Trophoblast cell (in vitro differentiated cells and primary cell): ENCODE data around the gene PTPRM.

Experiments
- DNase-seq, 2 donors: peaks; one replicate each; pipeline ENCODE4 v3.0.0-alpha.2; 2016
- H2AFZ ChIP-seq: 2 replicates; pipeline ENCODE4 v1.6.1; 2013; ENCODE audit warnings: low read length, moderate library complexity, mild to moderate bottlenecking; ENCODE audit not compliant: insufficient read depth, poor library complexity
- H2AK5ac ChIP-seq: 2 replicates; pipeline ENCODE4 v1.6.1; 2013; ENCODE audit warnings: mild to moderate bottlenecking, low read length
- H2BK120ac ChIP-seq: 2 replicates; pipeline ENCODE4 v1.6.1; 2013; ENCODE audit warnings: low read length, mild to moderate bottlenecking, moderate library complexity; ENCODE audit not compliant: insufficient read depth, poor library complexity
- H2BK12ac ChIP-seq: 2 replicates; pipeline ENCODE4 v1.6.1; 2013; ENCODE audit warnings: mild to moderate bottlenecking, low read length, moderate library complexity
- H2BK5ac ChIP-seq: 2 replicates; pipeline ENCODE4 v1.6.1; 2013; ENCODE audit warnings: low read length, low read depth, moderate library complexity, mild to moderate bottlenecking; ENCODE audit not compliant: poor library complexity
- H3K14ac ChIP-seq: 2 replicates; pipeline ENCODE4 v1.6.1; 2013; ENCODE audit warnings: mild to moderate bottlenecking, low read length
- H3K18ac ChIP-seq: 2 replicates; pipeline ENCODE4 v1.6.1; 2013; ENCODE audit warnings: mild to moderate bottlenecking, low read length
- H3K23ac ChIP-seq: 2 replicates; pipeline ENCODE4 v1.6.1; 2013; ENCODE audit warnings: low read length
- H3K27ac ChIP-seq: 2 replicates; pipeline ENCODE4 v1.5.1; 2013; ENCODE audit warnings: low read depth, mild to moderate bottlenecking, inconsistent platforms, low read length, moderate library complexity
- H3K27me3 ChIP-seq: 2 replicates; pipeline ENCODE4 v1.6.1; 2013; ENCODE audit warnings: inconsistent platforms, mild to moderate bottlenecking, low read length, moderate library complexity; ENCODE audit not compliant: insufficient read depth
- H3K36me3 ChIP-seq, 2 experiments: 1 replicate in 1 of 2; 2 replicates in 1 of 2; pipeline ENCODE4 v1.6.1; 2013; ENCODE audit warnings: low read length in 2 of 2, mild to moderate bottlenecking in 2 of 2, moderate library complexity in 1 of 2; ENCODE audit not compliant: insufficient read depth in 2 of 2, control insufficient read depth in 1 of 2
- H3K4ac ChIP-seq: 2 replicates; pipeline ENCODE4 v1.6.1; 2013; ENCODE audit warnings: low read depth, mild to moderate bottlenecking, low read length, moderate library complexity
- H3K4me1 ChIP-seq, 2 experiments: 1 replicate in 1 of 2; 2 replicates in 1 of 2; pipeline ENCODE4 v1.6.1; 2013; ENCODE audit warnings: low read length in 2 of 2, mild to moderate bottlenecking in 2 of 2, moderate library complexity in 1 of 2; ENCODE audit not compliant: insufficient read depth in 2 of 2, control insufficient read depth in 1 of 2
- H3K4me2 ChIP-seq: 2 replicates; pipeline ENCODE4 v1.6.1; 2013; ENCODE audit warnings: inconsistent platforms, mild to moderate bottlenecking, low read length, moderate library complexity
- H3K4me3 ChIP-seq: 2 replicates; pipeline ENCODE4 v1.5.1; 2013; ENCODE audit warnings: mild to moderate bottlenecking, low read depth, low read length, inconsistent platforms
- H3K79me1 ChIP-seq: one replicate; pipeline ENCODE4 v1.6.1; 2013; ENCODE audit warnings: low read length
- H3K79me2 ChIP-seq: 2 replicates; pipeline ENCODE4 v1.6.1; 2013; ENCODE audit warnings: low read length, mild to moderate bottlenecking; ENCODE audit not compliant: control insufficient read depth, insufficient read depth, poor library complexity
- H3K9ac ChIP-seq: 2 replicates; pipeline ENCODE4 v1.6.1; 2013; ENCODE audit warnings: mild to moderate bottlenecking, low read length
- H3K9me3 ChIP-seq: 2 replicates; pipeline ENCODE4 v1.6.1; 2013; ENCODE audit warnings: low read depth, mild to moderate bottlenecking, control low read depth, inconsistent platforms, low read length; ENCODE audit not compliant: insufficient read depth
- H4K12ac ChIP-seq: 2 replicates; pipeline ENCODE4 v1.6.1; 2013; ENCODE audit warnings: low read depth, mild to moderate bottlenecking, low read length, moderate library complexity
- H4K8ac ChIP-seq: 2 replicates; pipeline ENCODE4 v1.6.1; 2013; ENCODE audit warnings: low read depth, mild to moderate bottlenecking, low read length, moderate library complexity
- H4K91ac ChIP-seq: one replicate; pipeline ENCODE4 v1.6.1; 2013; ENCODE audit warnings: low read depth, mild to moderate bottlenecking, low read length, moderate library complexity
- WGBS: extraction: QIAGEN DNeasy Blood & Tissue Kit; methylation state at CpG from one replicate; pipeline ENCODE4 v1.1.7; 2013; ENCODE audit warnings: missing lambda C conversion rate; ENCODE audit not compliant: insufficient read length, insufficient coverage; ENCODE audit errors: extremely low coverage; 5-methylcytosine and 5-hydroxymethylcytosine counted together

PTPRM gene

DNA sequence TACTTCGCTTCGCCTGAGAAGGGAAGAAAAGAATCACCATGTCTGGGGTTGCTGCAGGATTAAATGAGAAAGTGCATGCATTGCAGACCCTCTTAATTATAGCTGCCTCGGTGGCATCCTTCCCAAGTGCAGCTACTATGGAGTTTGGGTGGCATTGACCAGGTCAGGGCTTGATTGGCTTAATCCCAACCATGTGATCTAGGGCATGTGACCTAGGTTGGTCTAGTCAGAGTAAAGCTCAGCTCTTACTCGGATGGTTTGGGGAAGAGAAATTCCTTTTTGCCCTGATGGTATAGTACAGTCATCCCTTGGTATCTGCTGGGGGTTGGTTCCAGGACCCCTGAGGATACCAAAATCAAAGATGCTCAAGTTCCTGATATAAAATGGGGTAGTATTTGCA is 863.9 kb downstream of the PTPRM start:
- Histone ChIP-seq H2BK12ac (no peak overlapping the region), H3K4me1 (no peaks in the 10 kb centered on the region), H3K14ac (no peak overlapping the region), H3K9me3 (peaks cover 1% of the 10 kb centered on the region), H3K4ac (no peak overlapping the region), H3K27me3 (no peaks in the 10 kb centered on the region), H3K27ac (no peak overlapping the region), H3K18ac (no peak overlapping the region), H3K9ac (no peak overlapping the region), H4K8ac (no peak overlapping the region), H4K12ac (no peak overlapping the region), H2BK5ac (no peak overlapping the region), H2AFZ (no peak overlapping the region), H2AK5ac (no peak overlapping the region), H3K36me3 (no peaks in the 10 kb centered on the region), H4K91ac (no peak overlapping the region), H2BK120ac (no peak overlapping the region), H3K79me1 (no peaks in the 10 kb centered on the region), H3K4me3 (no peak overlapping the region), H3K4me2 (no peak overlapping the region), H3K79me2 (no peaks in the 10 kb centered on the region), H3K23ac (no peak overlapping the region)
- DNase-seq = no peak
- WGBS = no CpG with 5 or more reads among the region's 4 CpGs

DNA sequence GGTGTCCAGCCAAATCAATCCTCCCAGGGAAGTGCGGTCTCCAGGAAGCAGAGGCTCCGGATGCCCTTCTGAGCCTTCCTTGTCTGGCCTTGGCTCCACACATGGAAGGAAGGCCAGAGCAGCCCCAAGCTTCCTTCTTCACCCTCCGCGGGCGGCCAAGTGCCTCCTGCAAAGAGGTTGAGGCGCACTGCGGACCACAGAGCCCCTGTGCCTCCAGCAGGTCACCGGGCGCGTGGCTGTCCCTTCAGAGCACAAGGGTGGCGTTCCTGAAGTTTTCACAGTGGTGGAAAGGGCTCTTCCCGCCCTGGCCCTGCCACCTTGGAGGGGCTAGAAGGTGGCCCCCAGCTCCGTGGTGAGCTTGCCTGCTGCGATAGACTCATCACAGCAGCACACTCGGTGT is 866.2 kb downstream of the PTPRM start:
- H3K14ac ChIP-seq = no peak overlapping the region
- no peak overlapping the region for H4K91ac ChIP-seq
- no peak for DNase-seq
- no peaks in the 10 kb centered on the region for H3K4me1 ChIP-seq
- WGBS = no CpG with 5 or more reads among the region's 15 CpGs
- H3K79me2 ChIP-seq = no peaks in the 10 kb centered on the region
- no peak overlapping the region for H4K8ac ChIP-seq
- no peak overlapping the region for H2BK12ac ChIP-seq
- H3K23ac ChIP-seq = no peak overlapping the region
- H3K18ac ChIP-seq = no peak overlapping the region
- no peak overlapping the region for H2BK120ac ChIP-seq
- H4K12ac ChIP-seq = no peak overlapping the region
- no peak overlapping the region for H3K27ac ChIP-seq
- H3K36me3 ChIP-seq = no peaks in the 10 kb centered on the region
- H3K4me2 ChIP-seq = no peak overlapping the region
- no peak overlapping the region for H3K9ac ChIP-seq
- H2AK5ac ChIP-seq = no peak overlapping the region
- H3K79me1 ChIP-seq = no peaks in the 10 kb centered on the region
- H3K4me3 ChIP-seq = peak overlapping the region; percentile 27
- H3K9me3 ChIP-seq = peaks cover 1% of the 10 kb centered on the region
- H2AFZ ChIP-seq = no peak overlapping the region
- no peaks in the 10 kb centered on the region for H3K27me3 ChIP-seq
- no peak overlapping the region for H2BK5ac ChIP-seq
- H3K4ac ChIP-seq = no peak overlapping the region

DNA sequence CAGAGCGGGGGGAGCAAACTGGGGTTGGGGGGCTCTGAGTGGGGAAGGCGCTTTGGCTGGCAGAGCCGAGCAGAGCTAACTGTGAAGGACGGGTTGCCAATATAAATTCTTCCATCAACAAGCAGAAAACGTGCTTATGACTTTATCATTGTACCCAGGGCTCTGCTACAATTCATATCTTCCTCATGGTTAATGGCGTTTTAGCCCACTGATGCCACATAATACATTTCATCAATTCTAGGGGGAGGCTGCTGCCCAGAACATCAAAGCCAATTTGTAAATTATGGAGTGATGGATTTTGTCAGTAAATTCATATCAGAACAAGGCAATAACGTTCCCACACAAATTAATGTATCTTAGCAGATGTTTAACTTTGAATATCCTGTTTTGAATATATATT is 866.7 kb downstream of the PTPRM start:
- no peak overlapping the region for H2BK5ac ChIP-seq
- no CpG with 5 or more reads among the region's 7 CpGs for WGBS
- no peak overlapping the region for H2BK12ac ChIP-seq
- H4K8ac ChIP-seq = no peak overlapping the region
- H2AFZ ChIP-seq = no peak overlapping the region
- H2AK5ac ChIP-seq = no peak overlapping the region
- no peaks in the 10 kb centered on the region for H3K4me1 ChIP-seq
- no peaks in the 10 kb centered on the region for H3K36me3 ChIP-seq
- H3K4me3 ChIP-seq = no peak overlapping the region
- H3K27ac ChIP-seq = no peak overlapping the region
- no peak overlapping the region for H3K14ac ChIP-seq
- no peak overlapping the region for H3K4ac ChIP-seq
- no peak overlapping the region for H2BK120ac ChIP-seq
- H3K79me2 ChIP-seq = no peaks in the 10 kb centered on the region
- H4K91ac ChIP-seq = no peak overlapping the region
- H3K23ac ChIP-seq = no peak overlapping the region
- H3K18ac ChIP-seq = no peak overlapping the region
- no peaks in the 10 kb centered on the region for H3K27me3 ChIP-seq
- no peak overlapping the region for H3K4me2 ChIP-seq
- no peaks in the 10 kb centered on the region for H3K79me1 ChIP-seq
- H3K9me3 ChIP-seq = peaks cover 1% of the 10 kb centered on the region
- DNase-seq = no peak
- no peak overlapping the region for H3K9ac ChIP-seq
- H4K12ac ChIP-seq = no peak overlapping the region

DNA sequence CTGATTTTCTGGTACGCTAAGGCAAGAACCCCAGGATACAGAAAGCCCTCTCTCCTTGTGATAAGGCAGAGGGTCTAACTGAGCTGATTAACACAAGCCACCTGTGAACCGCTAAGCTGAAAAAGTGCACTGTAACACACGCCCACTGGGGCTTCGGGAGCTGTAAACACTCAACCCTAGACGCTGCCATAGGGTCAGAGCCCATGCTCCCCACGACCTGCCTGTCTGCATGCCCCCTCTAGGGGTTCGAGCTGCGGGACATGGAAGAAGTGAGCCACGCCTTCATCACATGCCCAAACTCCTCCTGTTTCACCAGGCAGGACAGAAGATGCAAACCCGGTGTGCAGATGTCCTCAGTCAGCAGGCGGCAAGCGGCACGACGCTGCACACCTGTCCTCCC is 868.3 kb downstream of the PTPRM start:
- Histone ChIP-seq H3K27ac (no peak overlapping the region), H3K23ac (no peak overlapping the region), H3K9me3 (peaks cover 1% of the 10 kb centered on the region), H4K91ac (no peak overlapping the region), H3K18ac (no peak overlapping the region), H3K4ac (no peak overlapping the region), H2BK12ac (no peak overlapping the region), H3K14ac (no peak overlapping the region), H2BK5ac (no peak overlapping the region), H3K9ac (no peak overlapping the region), H2AFZ (no peak overlapping the region), H3K4me1 (no peaks in the 10 kb centered on the region), H4K12ac (no peak overlapping the region), H2AK5ac (no peak overlapping the region), H3K27me3 (no peaks in the 10 kb centered on the region), H3K36me3 (no peaks in the 10 kb centered on the region), H3K79me1 (no peaks in the 10 kb centered on the region), H4K8ac (no peak overlapping the region), H2BK120ac (no peak overlapping the region), H3K79me2 (no peaks in the 10 kb centered on the region), H3K4me3 (no peak overlapping the region), H3K4me2 (no peak overlapping the region)
- no CpG with 5 or more reads among the region's 14 CpGs for WGBS
- DNase-seq = no peak
